Type B pancreatic cell (in vitro differentiated cells): Measurements from ENCODE around the gene PRICKLE1. TPM values are rescaled to one million over a fixed set of nuclear protein-coding genes. Genes with fewer than 3 reads are reported as not detected.

Experiments
- DNase-seq: peaks from one replicate; pipeline ENCODE4 v3.0.0; 2021; ENCODE audit warnings: mixed read lengths; ENCODE audit not compliant: unreplicated experiment; ENCODE audit errors: extremely low spot score
- H3K27ac Mint-ChIP-seq: 2 replicates; pipeline ENCODE4 v1.8.0; 2021; ENCODE audit warnings: mild to moderate bottlenecking, mixed read lengths
- H3K27me3 Mint-ChIP-seq: 2 replicates; pipeline ENCODE4 v1.8.0; 2021; ENCODE audit warnings: mixed read lengths
- H3K36me3 Mint-ChIP-seq: 2 replicates; pipeline ENCODE4 v1.8.0; 2021; ENCODE audit warnings: mixed read lengths
- H3K4me1 Mint-ChIP-seq: one replicate; pipeline ENCODE4 v1.8.0; 2021; ENCODE audit warnings: mixed read lengths; ENCODE audit not compliant: unreplicated experiment
- H3K4me3 Mint-ChIP-seq: 2 replicates; pipeline ENCODE4 v1.8.0; 2021; ENCODE audit warnings: mild to moderate bottlenecking, mixed read lengths
- H3K9me3 Mint-ChIP-seq: 2 replicates; pipeline ENCODE4 v1.8.0; 2021; ENCODE audit warnings: mixed read lengths
- CTCF ChIP-seq: fragments of 200-600 bp; sonication (generic); conservative IDR thresholded peaks from 2 replicates; pipeline ENCODE4 v1.5.0; 2021; ENCODE audit warnings: antibody characterized with exemption, mild to moderate bottlenecking
- total RNA-seq: library from RNA; stranded (reverse); gene quantifications from 2 replicates; pipeline ENCODE4 v1.2.1, GENCODE V29; 2021; ENCODE audit warnings: low replicate concordance

The PRICKLE1 gene
- total RNA-seq, 1 donor from 2014 or later: 28.7 TPM

GRCh38 chr12:42477941-42478340 lies 111.6 kb downstream of the PRICKLE1 start:
- DNase-seq: no peak
- Mint-ChIP-seq H3K27ac (no peak overlapping the region), H3K36me3 (peaks cover 4% of the 10 kb centered on the region)

GRCh38 chr12:42475106-42475505 lies 114.4 kb downstream of the PRICKLE1 start:
- Mint-ChIP-seq H3K4me1 (peaks cover 35% of the 10 kb centered on the region), H3K27ac (no peak overlapping the region), H3K36me3 (peaks cover 11% of the 10 kb centered on the region), H3K9me3 (no peaks in the 10 kb centered on the region), H3K27me3 (no peaks in the 10 kb centered on the region), H3K4me3 (no peak overlapping the region)
- TF ChIP-seq CTCF: no peak
- no peak for DNase-seq

More at GRCh38 chr12:42477941-42478340, 111.6 kb downstream of the PRICKLE1 start:
- TF ChIP-seq CTCF: no peak
- peaks cover 27% of the 10 kb centered on the region for H3K4me1 Mint-ChIP-seq
- no peaks in the 10 kb centered on the region for H3K9me3 Mint-ChIP-seq
- no peak overlapping the region for H3K4me3 Mint-ChIP-seq
- peaks cover 9% of the 10 kb centered on the region for H3K27me3 Mint-ChIP-seq

- DNase-seq: no peak
- no peak overlapping the region for H3K4me3 Mint-ChIP-seq
- peaks cover 40% of the 10 kb centered on the region for H3K4me1 Mint-ChIP-seq
- H3K27ac Mint-ChIP-seq: no peak overlapping the region
- H3K27me3 Mint-ChIP-seq: no peaks in the 10 kb centered on the region
- H3K9me3 Mint-ChIP-seq: no peaks in the 10 kb centered on the region
- no peak for TF ChIP-seq CTCF
- peaks cover 14% of the 10 kb centered on the region for H3K36me3 Mint-ChIP-seq
These were observed 115.2 kb downstream of the PRICKLE1 start for GRCh38 chr12:42474391-42474790.

GRCh38 chr12:42473561-42473960 lies 116.0 kb downstream of the PRICKLE1 start:
- no peak overlapping the region for H3K4me3 Mint-ChIP-seq
- no peak overlapping the region for H3K27ac Mint-ChIP-seq
- peaks cover 48% of the 10 kb centered on the region for H3K4me1 Mint-ChIP-seq
- H3K27me3 Mint-ChIP-seq: no peaks in the 10 kb centered on the region
- H3K36me3 Mint-ChIP-seq: peaks cover 18% of the 10 kb centered on the region
- DNase-seq: no peak
- TF ChIP-seq CTCF: no peak
- no peaks in the 10 kb centered on the region for H3K9me3 Mint-ChIP-seq

- no peak overlapping the region for H3K27ac Mint-ChIP-seq
- TF ChIP-seq CTCF: no peak
- peaks cover 52% of the 10 kb centered on the region for H3K4me1 Mint-ChIP-seq
- H3K27me3 Mint-ChIP-seq: no peaks in the 10 kb centered on the region
- H3K4me3 Mint-ChIP-seq: no peak overlapping the region
- DNase-seq: no peak
- no peaks in the 10 kb centered on the region for H3K9me3 Mint-ChIP-seq
- H3K36me3 Mint-ChIP-seq: peaks cover 20% of the 10 kb centered on the region
These were observed 116.4 kb downstream of the PRICKLE1 start for GRCh38 chr12:42473130-42473529.

- H3K9me3 Mint-ChIP-seq: no peaks in the 10 kb centered on the region
- no peak overlapping the region for H3K27ac Mint-ChIP-seq
- no peaks in the 10 kb centered on the region for H3K27me3 Mint-ChIP-seq
- TF ChIP-seq CTCF: no peak
- peaks cover 53% of the 10 kb centered on the region for H3K4me1 Mint-ChIP-seq
- H3K4me3 Mint-ChIP-seq: no peak overlapping the region
- DNase-seq: no peak
- peaks cover 18% of the 10 kb centered on the region for H3K36me3 Mint-ChIP-seq
These were observed 117.2 kb downstream of the PRICKLE1 start for GRCh38 chr12:42472376-42472775.
